Inflammatory macrophage treated with lipopolysaccharide for 1 hour (primary cell): Measurements from ENCODE around the gene PUS1.
A peak's percentile ranks its signal among the peaks of the same experiment; 100 is the strongest.

Experiments
- DNase-seq, 2 donors: peaks; one replicate each; pipeline ENCODE4 v3.0.0-alpha.2; 2020 to 2022

The PUS1 gene

DNA sequence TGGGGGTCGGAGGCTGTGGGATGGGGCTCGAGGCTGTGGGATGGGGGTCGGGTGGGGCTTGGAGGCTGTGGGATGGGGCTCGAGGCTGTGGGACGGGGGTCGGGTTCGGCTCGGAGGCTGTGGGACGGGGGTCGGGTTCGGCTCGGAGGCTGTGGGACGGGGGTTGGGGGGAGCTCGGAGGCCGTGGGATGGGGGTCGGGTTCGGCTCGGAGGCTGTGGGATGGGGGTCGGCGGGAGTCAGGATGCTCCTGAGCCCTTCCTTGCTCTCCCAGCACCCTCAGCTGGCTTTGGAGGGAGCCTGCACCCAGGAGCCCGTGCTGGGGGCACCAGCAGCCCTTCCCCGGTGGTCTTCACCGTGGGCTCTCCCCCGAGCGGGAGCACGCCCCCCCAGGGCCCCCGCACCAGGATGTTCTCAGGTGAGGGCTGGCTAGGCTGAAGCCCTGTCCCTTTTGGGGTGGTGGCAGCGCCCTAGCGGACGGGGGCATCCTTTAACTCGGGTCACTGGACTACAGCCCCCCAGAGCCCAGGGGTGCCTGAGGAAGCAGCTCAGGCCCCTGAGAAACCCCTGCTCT is 11.9 kb upstream of the PUS1 start:
- no peak for DNase-seq

- no peak for DNase-seq
These were observed 11.3 kb upstream of the PUS1 start for GRCh38 chr12:131917711-131918306.

DNA sequence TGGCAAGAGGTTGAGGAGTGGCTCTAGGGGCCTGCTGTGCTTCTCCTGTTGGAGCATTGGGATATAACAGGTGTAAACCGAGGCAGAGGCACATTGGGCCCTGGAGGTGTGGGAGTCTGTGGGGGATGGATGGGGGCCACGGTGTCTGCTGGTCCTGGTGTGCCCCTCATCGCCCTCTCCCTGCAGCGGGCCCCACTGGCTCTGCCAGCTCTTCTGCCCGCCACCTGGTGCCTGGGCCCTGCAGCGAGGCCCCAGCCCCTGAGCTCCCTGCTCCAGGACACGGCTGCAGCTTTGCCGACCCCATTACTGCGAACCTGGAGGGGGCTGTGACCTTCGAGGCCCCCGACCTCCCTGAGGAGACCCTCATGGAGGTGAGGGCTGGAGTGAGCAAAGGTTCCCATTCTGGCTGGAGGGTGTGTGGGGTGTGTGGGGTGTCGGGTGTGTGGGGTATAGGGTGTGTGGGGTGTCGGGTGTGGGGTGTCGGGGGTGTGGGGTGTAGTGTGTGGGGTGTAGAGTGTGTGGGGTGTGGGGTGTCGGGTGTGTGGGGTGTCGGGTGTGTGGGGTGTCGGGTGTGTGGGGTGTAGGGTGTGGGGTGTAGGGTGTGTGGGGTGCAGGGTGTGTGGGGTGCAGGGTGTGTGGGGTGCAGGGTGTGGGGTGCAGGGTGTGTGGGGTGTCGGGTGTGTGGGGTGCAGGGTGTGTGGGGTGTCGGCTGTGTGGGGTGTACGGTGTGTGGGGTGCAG is 10.6 kb upstream of the PUS1 start:
- DNase-seq, result no peak

- no peak for DNase-seq
These were observed 10.1 kb upstream of the PUS1 start for GRCh38 chr12:131919051-131919347.

DNA sequence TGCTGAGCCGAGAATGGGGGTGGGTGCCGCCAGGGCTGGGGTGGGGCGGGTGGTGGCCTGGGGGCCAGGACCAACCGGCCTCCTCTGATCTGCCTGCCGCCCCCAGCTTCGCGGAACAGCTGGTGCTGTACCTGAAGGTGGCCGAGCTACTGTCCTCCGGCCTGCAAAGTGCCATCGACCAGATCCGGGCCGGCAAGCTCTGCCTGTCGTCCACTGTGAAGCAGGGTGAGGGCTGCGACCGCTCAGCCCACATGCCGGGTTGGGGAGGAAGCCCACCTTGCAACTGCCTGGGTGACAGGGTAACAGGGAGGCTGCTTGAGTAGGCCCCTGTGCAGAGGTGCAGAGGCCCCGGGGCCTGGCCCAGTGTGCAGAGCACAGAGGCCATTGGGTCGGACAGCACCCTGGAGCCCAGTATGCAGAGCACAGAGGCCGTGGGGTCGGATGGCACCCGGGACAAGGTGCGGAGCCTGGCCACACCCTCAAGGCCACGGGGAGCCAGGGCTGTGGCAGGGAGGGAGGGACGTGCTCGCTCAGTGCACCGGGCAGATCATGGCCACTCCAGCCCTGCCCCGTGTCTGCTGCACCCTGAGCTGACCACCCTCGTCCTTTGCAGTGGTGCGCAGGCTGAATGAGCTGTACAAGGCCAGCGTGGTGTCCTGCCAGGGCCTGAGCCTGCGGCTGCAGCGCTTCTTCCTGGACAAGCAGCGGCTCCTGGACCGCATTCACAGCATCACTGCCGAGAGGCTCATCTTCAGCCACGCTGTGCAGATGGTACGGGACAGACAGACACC is 9.5 kb upstream of the PUS1 start:
- DNase-seq, result no peak

- DNase-seq, result no peak
These were observed 8.9 kb upstream of the PUS1 start for GRCh38 chr12:131920157-131920508.

- DNase-seq, result no peak
These were observed 7.9 kb upstream of the PUS1 start for GRCh38 chr12:131920902-131921840.

- no peak for DNase-seq
These were observed 7.0 kb upstream of the PUS1 start for GRCh38 chr12:131921866-131922769.

DNA sequence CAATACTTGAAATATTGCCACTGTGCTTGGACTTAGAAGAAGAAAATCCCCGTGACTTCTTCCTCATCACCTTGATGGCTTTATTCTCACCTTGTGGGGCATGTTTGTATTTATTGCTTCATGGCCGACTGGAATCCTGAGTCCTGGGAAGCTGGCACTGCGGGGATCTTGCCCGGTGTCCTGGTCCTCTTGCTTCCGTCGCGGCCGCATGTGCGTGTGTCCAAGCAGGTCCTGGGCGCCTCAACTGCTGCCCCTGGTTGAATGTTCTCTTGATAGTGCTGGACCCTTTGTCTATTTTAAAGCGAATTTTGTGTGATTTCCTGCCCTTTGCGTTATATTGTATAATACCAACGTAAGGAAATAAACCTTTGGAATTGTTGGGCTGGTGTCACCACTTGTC is 6.3 kb upstream of the PUS1 start:
- DNase-seq, result no peak

- DNase-seq, result no peak
These were observed 5.8 kb upstream of the PUS1 start for GRCh38 chr12:131923260-131923659.

DNA sequence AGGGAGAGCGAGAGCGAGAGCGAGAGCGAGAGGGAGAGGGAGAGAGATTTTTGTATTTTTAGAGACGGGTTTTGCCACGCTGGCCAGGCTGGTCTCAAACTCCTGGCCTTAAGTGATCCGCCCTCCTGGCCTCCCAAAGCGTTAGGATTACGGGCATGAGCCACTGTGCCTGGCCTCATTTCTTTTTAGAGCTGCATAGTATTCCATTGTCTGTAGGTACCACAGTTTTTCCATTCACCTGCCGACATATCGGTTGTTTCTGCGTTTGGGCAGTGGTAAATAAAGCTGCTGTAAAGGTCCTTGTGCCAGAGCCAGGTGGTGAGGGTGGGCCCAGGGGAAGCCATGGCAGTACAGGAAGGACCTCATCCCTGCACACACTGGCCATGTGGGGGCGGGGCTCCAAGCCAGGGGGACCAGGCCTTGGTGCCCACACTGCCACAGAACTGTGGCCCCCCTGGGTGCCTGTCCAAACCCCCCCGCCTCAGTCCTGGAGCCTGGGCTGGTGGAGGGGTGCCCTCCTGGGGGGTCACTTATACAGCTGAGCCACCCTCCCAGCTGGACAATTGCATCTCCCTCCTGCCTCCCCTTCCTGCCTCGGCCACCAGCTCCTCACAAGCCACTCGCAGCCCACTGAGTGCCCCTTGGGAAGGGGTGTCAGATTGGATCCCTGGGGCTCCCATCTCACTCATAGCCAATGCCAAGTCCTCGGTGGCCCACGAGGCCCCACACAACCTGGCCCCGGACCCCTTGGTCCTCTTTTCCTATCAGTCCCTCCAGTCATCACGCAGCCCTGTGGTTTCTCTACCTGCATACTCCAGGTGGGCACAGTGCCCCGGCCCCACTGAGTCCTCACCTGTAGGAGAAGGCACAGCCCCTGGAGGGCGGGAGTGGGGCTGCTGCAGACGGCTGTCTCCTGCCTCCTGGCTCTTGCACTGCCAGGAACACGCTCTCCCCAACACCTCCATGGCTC is 1.7 kb upstream of the PUS1 start:
- DNase-seq, result no peak

DNA sequence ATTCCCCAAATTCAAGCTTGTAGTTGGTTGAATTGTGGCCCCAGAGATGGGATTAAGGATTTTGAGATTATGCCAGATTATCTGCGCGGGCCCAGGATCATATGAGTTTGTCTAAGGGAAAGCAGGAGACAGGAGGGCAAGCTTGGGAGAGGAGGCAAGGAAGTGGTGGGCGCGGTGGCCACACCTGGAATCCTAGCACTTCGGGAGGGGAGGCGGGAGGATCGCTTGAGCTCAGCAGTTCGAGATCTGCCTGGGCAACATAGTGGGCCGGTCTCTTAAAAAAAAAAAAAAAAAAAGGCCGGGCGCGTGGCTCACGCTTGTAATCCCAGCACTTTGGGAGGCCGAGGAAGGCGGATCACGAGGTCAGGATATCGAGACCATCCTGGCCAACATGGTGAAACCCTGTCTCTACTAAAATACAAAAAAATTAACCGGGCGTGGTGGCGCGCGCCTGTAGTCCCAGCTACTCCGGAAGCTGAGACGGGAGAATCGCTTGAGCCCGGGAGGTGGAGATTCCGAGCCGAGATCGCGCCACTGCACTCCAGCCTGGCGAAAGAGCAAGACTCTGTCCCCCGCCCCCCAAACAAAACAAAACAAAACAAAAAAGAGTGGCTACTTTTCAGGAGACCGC is 881 bp upstream of the PUS1 start:
- DNase-seq, result peak; percentile 30 to 35

- no peak for DNase-seq
These were observed 743 bp downstream of the PUS1 start for GRCh38 chr12:131929581-131930456.

DNA sequence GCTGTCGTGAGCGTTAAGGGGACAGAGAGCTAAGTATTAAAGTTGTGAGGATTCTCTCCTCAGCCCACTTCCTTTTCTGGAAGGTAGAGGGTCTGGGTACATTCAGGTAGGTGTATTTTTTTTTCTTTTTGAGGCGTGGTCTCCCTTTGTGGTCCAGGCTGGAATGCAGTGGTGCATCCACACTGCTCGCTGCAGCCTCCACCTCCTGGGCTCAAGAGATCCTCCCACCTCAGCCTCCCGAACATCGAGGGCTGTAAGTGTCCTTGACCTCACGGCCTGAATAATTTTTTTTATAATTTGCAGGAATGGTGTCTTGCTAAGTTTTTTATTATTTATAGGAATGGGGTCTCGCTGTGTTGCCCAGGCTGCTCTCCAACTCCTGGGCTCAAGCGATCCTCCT is 1.4 kb downstream of the PUS1 start:
- DNase-seq, result no peak

DNA sequence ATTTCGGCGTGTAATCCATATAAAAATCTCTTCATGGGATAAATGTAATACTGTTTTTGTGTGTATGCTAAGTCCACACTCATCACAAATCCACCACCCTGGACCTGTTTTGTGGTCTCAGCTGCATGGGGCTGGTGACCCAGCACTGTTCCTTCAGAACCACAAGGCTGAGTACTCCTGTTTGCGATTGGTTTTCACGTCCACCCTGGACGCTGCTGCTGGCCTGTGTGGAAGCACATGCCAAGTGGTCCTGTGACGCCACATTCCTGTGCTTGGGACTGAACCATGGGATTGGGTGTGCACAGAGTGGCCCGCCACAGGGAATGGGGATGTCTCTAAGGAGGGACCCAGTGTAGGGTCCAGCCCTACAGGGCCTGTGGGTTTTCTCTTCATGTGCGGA is 4.3 kb downstream of the PUS1 start:
- no peak for DNase-seq

GRCh38 chr12:131934535-131934934 is 5.5 kb downstream of the PUS1 start:
- DNase-seq, result no peak

DNA sequence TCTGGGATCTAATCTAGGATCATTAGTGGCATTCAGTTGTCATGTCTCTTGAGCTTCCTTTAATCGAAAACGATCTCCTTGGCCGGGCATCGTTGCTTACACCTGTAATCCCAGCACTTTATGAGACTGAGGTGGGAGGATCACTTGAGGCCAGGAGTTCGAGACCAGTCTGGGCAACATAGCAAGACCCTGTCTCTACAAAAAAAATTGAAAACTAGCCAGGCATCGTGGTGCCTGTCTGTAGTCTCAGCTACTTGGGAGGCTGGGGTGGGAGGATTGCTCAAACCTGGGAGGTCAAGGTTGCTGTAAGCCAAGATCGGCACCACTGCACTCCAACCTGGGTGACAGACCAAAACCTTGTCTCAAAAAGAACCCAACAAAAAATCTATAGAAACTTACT is 9.0 kb downstream of the PUS1 start:
- DNase-seq, result no peak

- no peak for DNase-seq
These were observed 9.9 kb downstream of the PUS1 start for GRCh38 chr12:131939007-131939406.

GRCh38 chr12:131940141-131940547 is 11.1 kb downstream of the PUS1 start:
- no peak for DNase-seq
